Tibial nerve (tissue), 4 donors: Measurements from ENCODE around the gene RCL1. TPM values are rescaled to one million over a fixed set of nuclear protein-coding genes. Genes with fewer than 3 reads are reported as not detected.

Experiments used
- DNase-seq, 2 donors: peaks; one replicate each; pipeline ENCODE4 v3.0.0-alpha.2; 2019; ENCODE audit warnings: low spot score in 2 of 2
- H3K27ac ChIP-seq, 4 donors: fragments of 200-600 bp; sonication (generic) in 3 of 4; one replicate each; pipeline ENCODE4 v1.5.1; 2017 to 2019; ENCODE audit warnings: mild to moderate bottlenecking in 1 of 4
- H3K27me3 ChIP-seq, 2 donors: fragments of 200-600 bp; sonication (generic) in 1 of 2; one replicate each; pipeline versions ENCODE4 v1.5.1 to v1.6.0; 2017 to 2019
- H3K36me3 ChIP-seq, 3 donors: fragments of 200-600 bp; sonication (generic); one replicate each; pipeline ENCODE4 v1.5.1; 2018 to 2019
- H3K4me1 ChIP-seq, 4 donors: fragments of 200-600 bp; sonication (generic) in 3 of 4; one replicate each; pipeline ENCODE4 v1.5.1; 2017 to 2019
- H3K4me3 ChIP-seq, 4 donors: fragments of 200-600 bp; sonication (generic) in 3 of 4; one replicate each; pipeline ENCODE4 v1.5.1; 2017 to 2019; ENCODE audit warnings: mild to moderate bottlenecking in 1 of 4, moderate library complexity in 1 of 4
- H3K9me3 ChIP-seq, 4 donors: fragments of 200-600 bp; sonication (generic) in 3 of 4; one replicate each; pipeline ENCODE4 v1.5.1; 2017 to 2019
- EP300 ChIP-seq, 2 donors: sonication (generic); formaldehyde crosslinking; IDR thresholded peaks; one replicate each; pipeline ENCODE4 v1.6.1; 2017; ENCODE audit warnings: antibody characterized with exemption in 2 of 2, mild to moderate bottlenecking in 1 of 2
- POLR2A ChIP-seq, 2 donors: fragments of 450-650 bp; IDR thresholded peaks; one replicate each; pipeline ENCODE4 v1.6.1; 2017; ENCODE audit warnings: antibody characterized with exemption in 2 of 2, mild to moderate bottlenecking in 2 of 2, moderate library complexity in 2 of 2
- WGBS, 2 donors: methylation state at CpG; one replicate each; pipeline ENCODE4 v1.1.5; 2018; 5-methylcytosine and 5-hydroxymethylcytosine counted together
- total RNA-seq, 4 donors: library from RNA; depleted of rRNA; stranded (reverse); fragments of >200 nt; gene quantifications; one replicate each; pipeline ENCODE4 v1.1.0, GENCODE V29; 2016
- TF ChIP-seq, protein P1 (sequence below), 5 experiments: fragments of 200-600 bp in 3 of 5; fragments of 450-650 bp in 2 of 5; sonication (generic) in 3 of 5; IDR thresholded peaks; one replicate each; pipeline ENCODE4 v1.5.1; 2016 to 2019; ENCODE audit warnings: antibody characterized with exemption in 5 of 5, mild to moderate bottlenecking in 3 of 5, moderate library complexity in 2 of 5

Gene RCL1
- total RNA-seq, 4 donors from 2014 or later: 54.8 to 85.3 (median 64.0) TPM

DNA sequence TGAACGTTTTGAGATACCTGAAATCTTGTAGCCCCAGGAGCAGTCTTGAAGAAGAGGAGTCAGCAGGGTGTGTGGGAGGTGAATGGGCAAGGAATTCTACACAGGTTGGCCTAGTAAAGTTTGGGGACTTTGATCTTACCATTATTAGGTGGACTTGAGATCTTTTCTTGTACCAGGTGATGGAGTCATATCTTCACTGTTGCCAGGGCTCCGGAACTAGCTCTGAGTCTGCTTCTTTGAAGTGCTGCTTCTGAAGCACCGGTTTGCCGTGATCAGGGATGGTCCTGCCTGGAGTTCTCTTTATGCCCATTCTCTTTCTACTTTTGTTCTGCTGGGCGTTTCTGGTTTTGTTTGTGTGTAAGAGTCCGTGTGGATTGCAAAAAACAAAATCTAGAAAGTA is 27.4 kb downstream of the RCL1 start:
- peaks cover 0 to 12% (median 0%) of the 10 kb centered on the region in 4 donors for H3K4me1 ChIP-seq
- H3K4me3 ChIP-seq: no peak overlapping the region
- no peak for DNase-seq
- no peak overlapping the region for H3K27ac ChIP-seq
- TF ChIP-seq, protein P1, sequence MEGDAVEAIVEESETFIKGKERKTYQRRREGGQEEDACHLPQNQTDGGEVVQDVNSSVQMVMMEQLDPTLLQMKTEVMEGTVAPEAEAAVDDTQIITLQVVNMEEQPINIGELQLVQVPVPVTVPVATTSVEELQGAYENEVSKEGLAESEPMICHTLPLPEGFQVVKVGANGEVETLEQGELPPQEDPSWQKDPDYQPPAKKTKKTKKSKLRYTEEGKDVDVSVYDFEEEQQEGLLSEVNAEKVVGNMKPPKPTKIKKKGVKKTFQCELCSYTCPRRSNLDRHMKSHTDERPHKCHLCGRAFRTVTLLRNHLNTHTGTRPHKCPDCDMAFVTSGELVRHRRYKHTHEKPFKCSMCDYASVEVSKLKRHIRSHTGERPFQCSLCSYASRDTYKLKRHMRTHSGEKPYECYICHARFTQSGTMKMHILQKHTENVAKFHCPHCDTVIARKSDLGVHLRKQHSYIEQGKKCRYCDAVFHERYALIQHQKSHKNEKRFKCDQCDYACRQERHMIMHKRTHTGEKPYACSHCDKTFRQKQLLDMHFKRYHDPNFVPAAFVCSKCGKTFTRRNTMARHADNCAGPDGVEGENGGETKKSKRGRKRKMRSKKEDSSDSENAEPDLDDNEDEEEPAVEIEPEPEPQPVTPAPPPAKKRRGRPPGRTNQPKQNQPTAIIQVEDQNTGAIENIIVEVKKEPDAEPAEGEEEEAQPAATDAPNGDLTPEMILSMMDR (IDR thresholded peaks at IDR 0.05): no peak
- no peak for TF ChIP-seq EP300 (IDR thresholded peaks at IDR 0.05)
- TF ChIP-seq POLR2A (IDR thresholded peaks at IDR 0.05): no peak
- no peaks in the 10 kb centered on the region for H3K36me3 ChIP-seq
- H3K27me3 ChIP-seq: no peaks in the 10 kb centered on the region
- H3K9me3 ChIP-seq: peaks cover 0 to 3% (median 0%) of the 10 kb centered on the region in 4 donors
- 78 to 83% methylated on average over 6 of the region's 6 CpGs for WGBS, 2 donors

DNA sequence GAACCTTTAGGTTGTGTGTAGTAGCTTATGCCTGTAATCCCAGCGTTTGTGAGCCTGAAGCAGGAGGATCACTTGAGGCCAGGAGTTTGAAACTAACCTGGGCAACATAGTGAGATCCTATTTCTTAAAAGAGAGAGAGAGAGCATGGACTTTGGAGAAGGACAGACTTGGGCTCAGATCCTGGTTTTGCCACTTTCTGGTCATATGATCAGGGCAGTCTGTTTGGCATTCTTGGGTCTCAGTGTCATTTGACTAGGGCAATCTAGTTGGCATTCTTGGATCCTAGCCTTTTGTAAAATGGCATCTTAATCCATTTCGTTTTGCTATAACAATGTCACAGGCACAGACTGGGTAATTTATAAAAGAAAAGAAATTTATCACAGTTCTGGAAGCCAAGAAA is 28.4 kb downstream of the RCL1 start:
- no peak overlapping the region for H3K4me3 ChIP-seq
- whole genome bisulfite sequencing, 2 donors: 78 to 79% methylated on average over 2 of the region's 2 CpGs
- H3K27ac ChIP-seq: no peak overlapping the region
- peaks cover 0 to 12% (median 0%) of the 10 kb centered on the region in 4 donors for H3K4me1 ChIP-seq
- H3K36me3 ChIP-seq: no peaks in the 10 kb centered on the region
- no peaks in the 10 kb centered on the region for H3K27me3 ChIP-seq
- no peak for DNase-seq
- H3K9me3 ChIP-seq: no peaks in the 10 kb centered on the region
- TF ChIP-seq POLR2A (IDR thresholded peaks at IDR 0.05) (no peak), EP300 (IDR thresholded peaks at IDR 0.05) (no peak)
- TF ChIP-seq, protein P1 (IDR thresholded peaks at IDR 0.05): no peak

DNA sequence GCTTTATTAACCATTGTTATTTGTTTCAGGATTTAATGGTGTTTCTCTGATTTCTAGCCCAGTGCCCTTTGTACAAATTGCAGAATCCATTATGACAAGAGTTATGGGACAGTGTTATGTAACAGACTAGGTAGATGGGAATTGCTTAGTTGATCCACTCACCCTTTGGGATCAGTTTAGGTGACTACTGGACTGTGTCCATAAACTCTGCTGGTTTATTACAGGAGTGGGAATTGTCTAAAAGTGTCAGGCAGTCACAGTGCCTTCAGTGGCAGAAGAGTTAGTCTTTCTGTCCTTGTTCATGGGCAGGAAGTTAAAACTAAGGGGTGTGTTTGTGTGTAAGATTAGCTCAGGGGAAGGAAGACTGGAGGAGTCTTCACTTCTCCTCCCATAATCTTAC is 29.3 kb downstream of the RCL1 start:
- DNase-seq: no peak
- H3K36me3 ChIP-seq: no peaks in the 10 kb centered on the region
- no peak overlapping the region for H3K27ac ChIP-seq
- no peaks in the 10 kb centered on the region for H3K9me3 ChIP-seq
- TF ChIP-seq, protein P1 (IDR thresholded peaks at IDR 0.05): no peak
- no peak for TF ChIP-seq EP300 (IDR thresholded peaks at IDR 0.05)
- TF ChIP-seq POLR2A (IDR thresholded peaks at IDR 0.05): no peak
- no peak overlapping the region for H3K4me3 ChIP-seq
- no peaks in the 10 kb centered on the region for H3K27me3 ChIP-seq
- peaks cover 0 to 19% (median 0%) of the 10 kb centered on the region in 4 donors for H3K4me1 ChIP-seq

DNA sequence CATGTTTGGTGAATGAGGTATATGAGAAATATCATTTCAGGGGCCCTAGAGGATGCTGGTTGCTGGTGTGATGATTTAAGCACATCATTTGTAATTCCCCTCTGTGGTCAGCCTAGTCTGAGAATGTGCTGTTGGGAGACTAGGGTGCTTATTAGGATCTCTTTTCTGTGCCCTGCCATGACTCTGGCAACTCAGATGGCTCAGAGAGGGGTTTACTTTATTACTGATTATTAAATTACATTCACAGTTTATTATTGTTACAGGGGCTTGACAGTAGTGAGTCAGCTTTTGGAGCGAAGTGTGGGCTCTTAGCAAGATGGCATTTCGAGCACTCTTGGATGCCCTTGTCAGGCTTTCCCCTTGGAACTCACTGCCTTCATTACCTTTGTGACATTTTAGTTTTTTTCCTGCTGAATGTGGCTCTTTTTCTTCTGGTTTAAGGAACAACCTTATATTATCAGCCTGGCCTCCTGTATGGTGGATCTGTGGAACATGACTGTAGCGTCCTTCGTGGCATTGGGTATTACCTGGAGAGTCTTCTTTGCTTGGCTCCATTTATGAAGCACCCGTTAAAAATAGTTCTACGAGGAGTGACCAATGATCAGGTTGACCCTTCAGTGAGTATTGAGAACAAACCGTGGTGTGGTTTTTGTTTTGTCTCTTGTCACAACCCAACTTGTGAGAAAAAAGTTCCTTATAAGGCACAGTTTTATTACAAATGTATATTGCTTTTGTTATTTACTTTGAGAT is 33.8 kb downstream of the RCL1 start:
- H3K9me3 ChIP-seq: no peaks in the 10 kb centered on the region
- peaks cover 0 to 38% (median 0%) of the 10 kb centered on the region in 4 donors for H3K4me1 ChIP-seq
- H3K36me3 ChIP-seq: peaks cover 0 to 2% (median 0%) of the 10 kb centered on the region in 3 donors
- 96 to 97% methylated on average over 7 of the region's 7 CpGs for WGBS, 2 donors
- H3K4me3 ChIP-seq: no peak overlapping the region
- DNase-seq: no peak
- H3K27ac ChIP-seq: no peak overlapping the region
- no peak for TF ChIP-seq POLR2A (IDR thresholded peaks at IDR 0.05)
- TF ChIP-seq EP300 (IDR thresholded peaks at IDR 0.05): no peak
- TF ChIP-seq, protein P1 (IDR thresholded peaks at IDR 0.05): no peak
- no peaks in the 10 kb centered on the region for H3K27me3 ChIP-seq

GRCh38 chr9:4827224-4827623 is 34.5 kb downstream of the RCL1 start:
- Histone ChIP-seq H3K27me3 (no peaks in the 10 kb centered on the region), H3K27ac (no peak overlapping the region), H3K4me3 (no peak overlapping the region), H3K9me3 (no peaks in the 10 kb centered on the region), H3K4me1 (peaks cover 0 to 32% (median 0%) of the 10 kb centered on the region in 4 donors), H3K36me3 (peaks cover 0 to 8% (median 0%) of the 10 kb centered on the region in 3 donors)
- 73 to 78% methylated on average over 2 of the region's 2 CpGs for WGBS, 2 donors
- no peak for TF ChIP-seq EP300 (IDR thresholded peaks at IDR 0.05)
- no peak for TF ChIP-seq POLR2A (IDR thresholded peaks at IDR 0.05)
- TF ChIP-seq, protein P1 (IDR thresholded peaks at IDR 0.05): no peak
- no peak for DNase-seq
